ENCODE measurements around the gene ANKRD60. TPM values are rescaled to one million over a fixed set of nuclear protein-coding genes. Genes with fewer than 3 reads are reported as not detected.
A peak's percentile ranks its signal among the peaks of the same experiment; 100 is the strongest.

The ANKRD60 gene
- total RNA-seq, 4 donors from 2014 or later = not detected

GRCh38 chr20:58210398-58210747, 18.1 kb downstream of the ANKRD60 start:
- no peaks in the 10 kb centered on the region for H3K36me3 ChIP-seq
- TF ChIP-seq EP300 (IDR thresholded peaks at IDR 0.05) = no peak
- TF ChIP-seq, protein P1, sequence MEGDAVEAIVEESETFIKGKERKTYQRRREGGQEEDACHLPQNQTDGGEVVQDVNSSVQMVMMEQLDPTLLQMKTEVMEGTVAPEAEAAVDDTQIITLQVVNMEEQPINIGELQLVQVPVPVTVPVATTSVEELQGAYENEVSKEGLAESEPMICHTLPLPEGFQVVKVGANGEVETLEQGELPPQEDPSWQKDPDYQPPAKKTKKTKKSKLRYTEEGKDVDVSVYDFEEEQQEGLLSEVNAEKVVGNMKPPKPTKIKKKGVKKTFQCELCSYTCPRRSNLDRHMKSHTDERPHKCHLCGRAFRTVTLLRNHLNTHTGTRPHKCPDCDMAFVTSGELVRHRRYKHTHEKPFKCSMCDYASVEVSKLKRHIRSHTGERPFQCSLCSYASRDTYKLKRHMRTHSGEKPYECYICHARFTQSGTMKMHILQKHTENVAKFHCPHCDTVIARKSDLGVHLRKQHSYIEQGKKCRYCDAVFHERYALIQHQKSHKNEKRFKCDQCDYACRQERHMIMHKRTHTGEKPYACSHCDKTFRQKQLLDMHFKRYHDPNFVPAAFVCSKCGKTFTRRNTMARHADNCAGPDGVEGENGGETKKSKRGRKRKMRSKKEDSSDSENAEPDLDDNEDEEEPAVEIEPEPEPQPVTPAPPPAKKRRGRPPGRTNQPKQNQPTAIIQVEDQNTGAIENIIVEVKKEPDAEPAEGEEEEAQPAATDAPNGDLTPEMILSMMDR (IDR thresholded peaks at IDR 0.05) = no peak
- TF ChIP-seq POLR2A (IDR thresholded peaks at IDR 0.05) = no peak
- H3K27ac ChIP-seq = no peak overlapping the region
- no peaks in the 10 kb centered on the region for H3K27me3 ChIP-seq
- no peak overlapping the region for H3K4me3 ChIP-seq
- WGBS, 2 donors = 81 to 94% methylated on average over 7 of the region's 7 CpGs
- peaks cover 0 to 8% (median 0%) of the 10 kb centered on the region in 4 donors for H3K4me1 ChIP-seq
- no peak for DNase-seq (ENCODE audit: low spot score in 2 of 2)
- no peaks in the 10 kb centered on the region for H3K9me3 ChIP-seq

DNA sequence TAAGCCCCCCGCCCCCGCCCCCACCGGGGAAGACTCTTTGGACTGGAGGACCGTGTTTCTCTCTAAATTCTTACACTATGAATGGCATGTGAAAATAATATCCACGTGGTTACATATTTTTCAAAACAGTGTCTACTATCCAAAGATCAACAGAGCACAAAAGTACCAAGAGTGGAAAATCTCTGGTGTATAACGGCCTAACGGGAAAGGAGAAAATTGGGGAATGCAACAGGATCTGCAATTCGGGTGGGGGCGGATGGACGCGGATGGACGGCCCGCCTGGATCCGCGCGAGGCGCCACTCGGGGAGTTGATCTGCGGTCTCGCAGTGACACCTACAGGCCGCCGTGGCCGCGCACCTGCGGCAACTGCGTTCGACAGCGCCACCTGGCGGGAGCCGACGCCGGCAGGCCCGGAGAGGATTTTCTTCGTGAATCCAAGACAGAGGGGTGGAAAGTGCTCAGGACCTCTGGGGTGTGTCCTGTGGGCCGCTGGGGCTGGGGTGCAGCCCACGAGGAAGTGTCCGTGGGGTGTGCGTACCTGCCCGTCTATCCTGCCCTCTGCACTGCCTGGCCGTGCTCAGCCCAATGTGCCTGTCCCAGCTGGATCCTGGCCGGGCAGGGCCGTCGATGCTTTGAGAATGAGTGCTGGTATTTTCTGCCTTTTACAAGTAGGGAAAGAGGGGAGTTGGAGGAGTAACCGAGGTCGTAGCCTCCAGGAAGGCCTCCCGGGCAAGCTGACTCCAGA, 18.6 kb downstream of the ANKRD60 start:
- 8 to 10% methylated on average over 38 to 44 of the region's 46 CpGs for WGBS, 2 donors
- Histone ChIP-seq H3K4me3 (no peak overlapping the region), H3K9me3 (no peaks in the 10 kb centered on the region), H3K27me3 (no peaks in the 10 kb centered on the region), H3K27ac (no peak overlapping the region), H3K36me3 (no peaks in the 10 kb centered on the region), H3K4me1 (peaks cover 0 to 8% (median 0%) of the 10 kb centered on the region in 4 donors)
- peak; percentile 74 to 83 for DNase-seq (ENCODE audit: low spot score in 2 of 2)
- TF ChIP-seq, protein P1 (IDR thresholded peaks at IDR 0.05) = peak; percentile 100
- TF ChIP-seq POLR2A (IDR thresholded peaks at IDR 0.05) (peak in 1 of 2 donors; percentile 20), EP300 (IDR thresholded peaks at IDR 0.05) (peak in 1 of 2 donors; percentile 41)

DNA sequence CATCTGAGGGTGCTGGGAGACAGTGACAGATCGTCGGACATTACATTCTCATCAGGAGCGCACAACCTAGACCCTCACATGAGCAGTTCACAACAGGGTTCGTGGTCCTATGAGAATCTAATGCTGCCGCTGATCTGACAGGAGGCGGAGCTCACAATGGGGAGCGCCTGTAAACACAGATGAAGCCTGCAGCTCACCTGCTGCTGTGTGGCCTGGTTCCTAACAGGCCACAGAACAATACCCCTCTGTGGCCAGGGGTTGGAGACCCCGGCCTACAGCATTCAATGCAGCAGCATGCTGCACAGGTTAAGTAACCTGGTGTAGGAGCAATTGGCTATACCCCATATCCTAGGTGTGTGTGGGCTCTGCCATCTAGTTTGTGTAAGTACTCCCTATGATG, 19.5 kb downstream of the ANKRD60 start:
- H3K27ac ChIP-seq = no peak overlapping the region
- H3K4me3 ChIP-seq = no peak overlapping the region
- H3K4me1 ChIP-seq = peaks cover 0 to 8% (median 0%) of the 10 kb centered on the region in 4 donors
- no peaks in the 10 kb centered on the region for H3K9me3 ChIP-seq
- no peaks in the 10 kb centered on the region for H3K27me3 ChIP-seq
- DNase-seq (ENCODE audit: low spot score in 2 of 2) = no peak
- no peaks in the 10 kb centered on the region for H3K36me3 ChIP-seq
- TF ChIP-seq POLR2A (IDR thresholded peaks at IDR 0.05) (no peak), EP300 (IDR thresholded peaks at IDR 0.05) (no peak)
- TF ChIP-seq, protein P1 (IDR thresholded peaks at IDR 0.05) = no peak
- 81 to 90% methylated on average over 8 of the region's 8 CpGs for WGBS, 2 donors

DNA sequence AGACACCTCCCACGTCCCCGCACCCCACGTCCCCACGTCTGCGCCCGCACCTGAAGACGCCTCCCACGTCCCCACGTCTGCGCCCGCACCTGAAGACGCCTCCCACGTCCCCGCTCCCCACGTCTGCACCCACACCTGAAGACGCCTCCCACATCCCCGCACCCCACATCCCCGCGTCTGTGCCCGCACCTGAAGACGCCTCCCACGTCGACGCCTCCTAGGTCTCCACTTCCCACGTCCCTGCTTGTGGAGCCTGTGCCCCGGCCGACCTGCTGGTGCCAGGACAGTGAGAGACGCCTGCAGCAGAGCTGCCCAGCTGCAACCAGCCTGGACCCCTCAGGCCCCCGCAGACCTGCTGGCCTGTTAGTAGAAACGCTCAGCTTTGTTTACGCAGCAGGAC, 22.6 kb downstream of the ANKRD60 start:
- no peak for DNase-seq (ENCODE audit: low spot score in 2 of 2)
- H3K9me3 ChIP-seq = no peaks in the 10 kb centered on the region
- 88 to 90% methylated on average over 31 of the region's 31 CpGs for WGBS, 2 donors
- H3K4me1 ChIP-seq = peaks cover 0 to 8% (median 0%) of the 10 kb centered on the region in 4 donors
- no peak overlapping the region for H3K4me3 ChIP-seq
- H3K27me3 ChIP-seq = no peaks in the 10 kb centered on the region
- no peak overlapping the region for H3K27ac ChIP-seq
- TF ChIP-seq EP300 (IDR thresholded peaks at IDR 0.05) = no peak
- no peak for TF ChIP-seq POLR2A (IDR thresholded peaks at IDR 0.05)
- TF ChIP-seq, protein P1 (IDR thresholded peaks at IDR 0.05) = no peak
- H3K36me3 ChIP-seq = no peaks in the 10 kb centered on the region

GRCh38 chr20:58202044-58202443, 26.4 kb downstream of the ANKRD60 start:
- H3K27me3 ChIP-seq = no peaks in the 10 kb centered on the region
- H3K9me3 ChIP-seq = no peaks in the 10 kb centered on the region
- H3K27ac ChIP-seq = no peak overlapping the region
- no peaks in the 10 kb centered on the region for H3K4me1 ChIP-seq
- TF ChIP-seq POLR2A (IDR thresholded peaks at IDR 0.05) (no peak), EP300 (IDR thresholded peaks at IDR 0.05) (no peak)
- TF ChIP-seq, protein P1 (IDR thresholded peaks at IDR 0.05) = no peak
- H3K36me3 ChIP-seq = no peaks in the 10 kb centered on the region
- no peak overlapping the region for H3K4me3 ChIP-seq
- DNase-seq (ENCODE audit: low spot score in 2 of 2) = no peak
